B cell (primary cell): ENCODE data around the gene HMG20A. TPM values are rescaled to one million over a fixed set of nuclear protein-coding genes. Genes with fewer than 3 reads are reported as not detected.

Source experiments
- ATAC-seq: fragments of 200-7000 bp; cut with Tn5 transposase; one replicate; pipeline ENCODE4 v1.10.0; 2021; ENCODE audit warnings: low read depth, mild to moderate bottlenecking, moderate number of reproducible peaks, moderate library complexity
- CTCF ChIA-PET: fragments of 350-600 bp; sonication (Branson Sonifier 250); formaldehyde crosslinking; loops from one replicate; lab custom pipeline; 2021; ENCODE audit warnings: antibody characterized with exemption, inconsistent platforms; lab: Charles Lee
- POLR2A ChIA-PET: fragments of 350-600 bp; sonication (Branson Sonifier 250); formaldehyde crosslinking; loops from one replicate; lab custom pipeline; 2021; ENCODE audit warnings: antibody characterized with exemption; lab: Charles Lee
- DNase-seq: peaks from one replicate; pipeline ENCODE4 v3.0.0; 2013
- H2AFZ ChIP-seq: 2 replicates; pipeline ENCODE4 v1.6.1; 2012; ENCODE audit warnings: mild to moderate bottlenecking, low read depth, low read length; ENCODE audit not compliant: insufficient read depth, poor library complexity, severe bottlenecking
- H3K27ac ChIP-seq, 2 donors: 1 replicate in 1 of 2; 2 replicates in 1 of 2; pipeline ENCODE4 v1.5.1; 2012 to 2013; ENCODE audit warnings: low read length in 2 of 2, mild to moderate bottlenecking in 2 of 2, moderate library complexity in 1 of 2
- H3K27me3 ChIP-seq, 4 experiments: fragments of 200-600 bp in 1 of 4; sonication (generic) in 1 of 4; replicated peaks in 1 of 4; 1 replicate in 2 of 4; 2 replicates in 2 of 4; pipeline versions ENCODE4 v1.6.1 to v1.7.0; 2013 to 2016; ENCODE audit warnings: low read length in 3 of 4, mild to moderate bottlenecking in 2 of 4, mixed read lengths in 1 of 4, moderate library complexity in 1 of 4; ENCODE audit not compliant: insufficient read depth in 4 of 4, control insufficient read depth in 3 of 4; ENCODE audit errors: control extremely low read depth in 1 of 4
- H3K36me3 ChIP-seq, 2 experiments: replicated peaks in 1 of 2; 1 replicate in 1 of 2; 2 replicates in 1 of 2; pipeline versions ENCODE4 v1.6.1 to v1.7.1; 2013; ENCODE audit warnings: low read length in 1 of 2; ENCODE audit not compliant: insufficient read depth in 2 of 2, control insufficient read depth in 1 of 2; ENCODE audit errors: control extremely low read depth in 1 of 2, extremely low read depth in 1 of 2
- H3K4me1 ChIP-seq, 2 donors: fragments of 200-600 bp in 1 of 2; sonication (generic) in 1 of 2; 1 replicate in 1 of 2; 2 replicates in 1 of 2; pipeline versions ENCODE4 v1.5.1 to v1.6.1; 2013 to 2017; ENCODE audit warnings: low read length in 2 of 2; ENCODE audit not compliant: control insufficient read depth in 2 of 2, insufficient read depth in 2 of 2
- H3K4me2 ChIP-seq: replicated peaks from 2 replicates; pipeline ENCODE3; 2012; ENCODE audit warnings: mild to moderate bottlenecking, low read depth, low read length; ENCODE audit not compliant: poor library complexity, severe bottlenecking
- H3K4me3 ChIP-seq, 5 experiments: fragments of 200-600 bp in 1 of 5; sonication (generic) in 1 of 5; 1 replicate in 3 of 5; 2 replicates in 2 of 5; pipeline versions ENCODE4 v1.5.1 to v1.7.0; 2011 to 2016; ENCODE audit warnings: low read length in 4 of 5, mild to moderate bottlenecking in 4 of 5, low read depth in 2 of 5, control low read depth in 1 of 5, moderate library complexity in 1 of 5; ENCODE audit not compliant: insufficient read depth in 1 of 5; ENCODE audit errors: control extremely low read depth in 1 of 5, extremely low read depth in 1 of 5
- H3K79me2 ChIP-seq: fragments of 200-600 bp; sonication (generic); one replicate; pipeline ENCODE4 v1.6.0; 2016; ENCODE audit warnings: low read length; ENCODE audit not compliant: control insufficient read depth, insufficient read depth
- H3K9ac ChIP-seq: fragments of 200-600 bp; sonication (generic); 2 replicates; pipeline ENCODE4 v1.6.1; 2017; ENCODE audit warnings: mild to moderate bottlenecking, low read length, moderate library complexity
- H3K9me3 ChIP-seq, 3 donors: one replicate each; pipeline versions ENCODE4 v1.6.1 to v1.7.1; 2013; ENCODE audit warnings: low read length in 2 of 3; ENCODE audit not compliant: control insufficient read depth in 2 of 3, insufficient read depth in 1 of 3; ENCODE audit errors: control extremely low read depth in 1 of 3
- H4K20me1 ChIP-seq: 2 replicates; pipeline ENCODE4 v1.6.0; 2012; ENCODE audit warnings: mild to moderate bottlenecking, low read length; ENCODE audit not compliant: insufficient read depth, control insufficient read depth, poor library complexity, severe bottlenecking
- H3K27ac Mint-ChIP-seq: one replicate; pipeline ENCODE4 v1.8.0; 2021; ENCODE audit warnings: mixed read lengths
- H3K27me3 Mint-ChIP-seq: one replicate; pipeline ENCODE4 v1.8.0; 2021; ENCODE audit warnings: mixed read lengths
- H3K4me1 Mint-ChIP-seq: one replicate; pipeline ENCODE4 v1.8.0; 2021; ENCODE audit warnings: mixed read lengths
- H3K4me3 Mint-ChIP-seq: one replicate; pipeline ENCODE4 v1.8.0; 2021; ENCODE audit warnings: mixed read lengths
- H3K9me3 Mint-ChIP-seq: one replicate; pipeline ENCODE4 v1.8.0; 2022; ENCODE audit warnings: mixed read lengths; ENCODE audit not compliant: insufficient read depth
- CTCF ChIP-seq: fragments of 200-600 bp; IDR thresholded peaks from one replicate; pipeline ENCODE4 v1.8.0; 2022; ENCODE audit warnings: antibody characterized with exemption, mild to moderate bottlenecking
- EZH2 ChIP-seq: IDR thresholded peaks from 2 replicates; pipeline ENCODE4 v1.6.1; 2012; ENCODE audit warnings: borderline replicate concordance, low read depth, mild to moderate bottlenecking, moderate library complexity, low read length; ENCODE audit not compliant: insufficient read depth, poor library complexity, severe bottlenecking
- WGBS: methylation state at CpG from one replicate; pipeline ENCODE4 v1.1.5; 2013; ENCODE audit warnings: missing lambda C conversion rate; ENCODE audit not compliant: insufficient coverage; 5-methylcytosine and 5-hydroxymethylcytosine counted together
- intact Hi-C: fragments of 100-400 bp; cut with micrococcal nuclease; formaldehyde crosslinking; loops from one replicate; pipeline ENCODE4 v1.10.0; 2022
- polyA plus RNA-seq: library from polyadenylated mRNA; depleted of rRNA; stranded (reverse); fragments of >200 nt; gene quantifications from 2 replicates; pipeline ENCODE4 v1.2.3, GENCODE V29; 2012
- total RNA-seq, 2 donors: library from RNA; stranded (reverse); fragments of 120-200 nt in 1 of 2; gene quantifications; 1 replicate in 1 of 2; 2 replicates in 1 of 2; pipeline versions ENCODE4 v1.2.3 to v1.2.4, GENCODE V29; 2013 to 2022

Gene HMG20A
- total and polyA plus RNA-seq, 2 donors (not counting 1 experiment from before 2014, with no cell fraction given), result 26.1 to 63.5 TPM

- peaks cover 30% of the 10 kb centered on the region for H3K4me1 Mint-ChIP-seq
Observed at GRCh38 chr15:77493324-77493907, 72.7 kb downstream of the HMG20A start.

More at GRCh38 chr15:77493324-77493907, 72.7 kb downstream of the HMG20A start:
- intact Hi-C loops, result loop anchor here (10.0 kb wide), 1 partner anchor 69 kb away; the partner anchor contains the start of genes HMG20A and PEAK1
- POLR2A ChIA-PET, result no interaction called here
- peak; percentile 67 for ATAC-seq
- H4K20me1 ChIP-seq, result no peaks in the 10 kb centered on the region
- no peaks in the 10 kb centered on the region for H3K79me2 ChIP-seq
- 24% methylated on average over 3 of the region's 3 CpGs for WGBS
- CTCF ChIA-PET, result interaction anchor here (1.0 to 10.4 kb wide), 5 partner anchors 48 to 520 kb away, joined by 3 to 208 read pairs (median 131); no protein-coding TSS in a partner anchor
- Mint-ChIP-seq H3K9me3 (no peaks in the 10 kb centered on the region), H3K27ac (peak overlapping the region; percentile 66), H3K27me3 (no peaks in the 10 kb centered on the region), H3K4me3 (peak overlapping the region; percentile 63)
- peak overlapping the region; percentile 11 for H3K9ac ChIP-seq
- H3K4me3 ChIP-seq, result no peak overlapping the region
- no peaks in the 10 kb centered on the region for H3K9me3 ChIP-seq
- H3K27me3 ChIP-seq, result no peaks in the 10 kb centered on the region
- peak; percentile 62 for DNase-seq
- H3K4me1 ChIP-seq, result peaks cover 19 to 27% of the 10 kb centered on the region in 2 donors
- peak overlapping the region; percentile 20 for H2AFZ ChIP-seq
- H3K36me3 ChIP-seq, result peaks cover 1 to 7% of the 10 kb centered on the region in 2 experiments
- peak overlapping the region in 1 of 2 donors; percentile 44 for H3K27ac ChIP-seq
- TF ChIP-seq EZH2 (no peak), CTCF (no peak)
- H3K4me2 ChIP-seq, result peak overlapping the region; percentile 46
